B cell (primary cell): ENCODE data around the gene POLR2B. TPM values are rescaled to one million over a fixed set of nuclear protein-coding genes. Genes with fewer than 3 reads are reported as not detected.

Source experiments
- ATAC-seq: fragments of 200-7000 bp; cut with Tn5 transposase; one replicate; pipeline ENCODE4 v1.10.0; 2021; ENCODE audit warnings: low read depth, mild to moderate bottlenecking, moderate number of reproducible peaks, moderate library complexity
- CTCF ChIA-PET: fragments of 350-600 bp; sonication (Branson Sonifier 250); formaldehyde crosslinking; loops from one replicate; lab custom pipeline; 2021; ENCODE audit warnings: antibody characterized with exemption, inconsistent platforms; lab: Charles Lee
- POLR2A ChIA-PET: fragments of 350-600 bp; sonication (Branson Sonifier 250); formaldehyde crosslinking; loops from one replicate; lab custom pipeline; 2021; ENCODE audit warnings: antibody characterized with exemption; lab: Charles Lee
- DNase-seq: peaks from one replicate; pipeline ENCODE4 v3.0.0; 2013
- H2AFZ ChIP-seq: 2 replicates; pipeline ENCODE4 v1.6.1; 2012; ENCODE audit warnings: mild to moderate bottlenecking, low read depth, low read length; ENCODE audit not compliant: insufficient read depth, poor library complexity, severe bottlenecking
- H3K27ac ChIP-seq, 2 donors: 1 replicate in 1 of 2; 2 replicates in 1 of 2; pipeline ENCODE4 v1.5.1; 2012 to 2013; ENCODE audit warnings: low read length in 2 of 2, mild to moderate bottlenecking in 2 of 2, moderate library complexity in 1 of 2
- H3K27me3 ChIP-seq, 4 experiments: fragments of 200-600 bp in 1 of 4; sonication (generic) in 1 of 4; replicated peaks in 1 of 4; 1 replicate in 2 of 4; 2 replicates in 2 of 4; pipeline versions ENCODE4 v1.6.1 to v1.7.0; 2013 to 2016; ENCODE audit warnings: low read length in 3 of 4, mild to moderate bottlenecking in 2 of 4, mixed read lengths in 1 of 4, moderate library complexity in 1 of 4; ENCODE audit not compliant: insufficient read depth in 4 of 4, control insufficient read depth in 3 of 4; ENCODE audit errors: control extremely low read depth in 1 of 4
- H3K36me3 ChIP-seq, 2 experiments: replicated peaks in 1 of 2; 1 replicate in 1 of 2; 2 replicates in 1 of 2; pipeline versions ENCODE4 v1.6.1 to v1.7.1; 2013; ENCODE audit warnings: low read length in 1 of 2; ENCODE audit not compliant: insufficient read depth in 2 of 2, control insufficient read depth in 1 of 2; ENCODE audit errors: control extremely low read depth in 1 of 2, extremely low read depth in 1 of 2
- H3K4me1 ChIP-seq, 2 donors: fragments of 200-600 bp in 1 of 2; sonication (generic) in 1 of 2; 1 replicate in 1 of 2; 2 replicates in 1 of 2; pipeline versions ENCODE4 v1.5.1 to v1.6.1; 2013 to 2017; ENCODE audit warnings: low read length in 2 of 2; ENCODE audit not compliant: control insufficient read depth in 2 of 2, insufficient read depth in 2 of 2
- H3K4me2 ChIP-seq: replicated peaks from 2 replicates; pipeline ENCODE3; 2012; ENCODE audit warnings: mild to moderate bottlenecking, low read depth, low read length; ENCODE audit not compliant: poor library complexity, severe bottlenecking
- H3K4me3 ChIP-seq, 5 experiments: fragments of 200-600 bp in 1 of 5; sonication (generic) in 1 of 5; 1 replicate in 3 of 5; 2 replicates in 2 of 5; pipeline versions ENCODE4 v1.5.1 to v1.7.0; 2011 to 2016; ENCODE audit warnings: low read length in 4 of 5, mild to moderate bottlenecking in 4 of 5, low read depth in 2 of 5, control low read depth in 1 of 5, moderate library complexity in 1 of 5; ENCODE audit not compliant: insufficient read depth in 1 of 5; ENCODE audit errors: control extremely low read depth in 1 of 5, extremely low read depth in 1 of 5
- H3K79me2 ChIP-seq: fragments of 200-600 bp; sonication (generic); one replicate; pipeline ENCODE4 v1.6.0; 2016; ENCODE audit warnings: low read length; ENCODE audit not compliant: control insufficient read depth, insufficient read depth
- H3K9ac ChIP-seq: fragments of 200-600 bp; sonication (generic); 2 replicates; pipeline ENCODE4 v1.6.1; 2017; ENCODE audit warnings: mild to moderate bottlenecking, low read length, moderate library complexity
- H3K9me3 ChIP-seq, 3 donors: one replicate each; pipeline versions ENCODE4 v1.6.1 to v1.7.1; 2013; ENCODE audit warnings: low read length in 2 of 3; ENCODE audit not compliant: control insufficient read depth in 2 of 3, insufficient read depth in 1 of 3; ENCODE audit errors: control extremely low read depth in 1 of 3
- H4K20me1 ChIP-seq: 2 replicates; pipeline ENCODE4 v1.6.0; 2012; ENCODE audit warnings: mild to moderate bottlenecking, low read length; ENCODE audit not compliant: insufficient read depth, control insufficient read depth, poor library complexity, severe bottlenecking
- H3K27ac Mint-ChIP-seq: one replicate; pipeline ENCODE4 v1.8.0; 2021; ENCODE audit warnings: mixed read lengths
- H3K27me3 Mint-ChIP-seq: one replicate; pipeline ENCODE4 v1.8.0; 2021; ENCODE audit warnings: mixed read lengths
- H3K4me1 Mint-ChIP-seq: one replicate; pipeline ENCODE4 v1.8.0; 2021; ENCODE audit warnings: mixed read lengths
- H3K4me3 Mint-ChIP-seq: one replicate; pipeline ENCODE4 v1.8.0; 2021; ENCODE audit warnings: mixed read lengths
- H3K9me3 Mint-ChIP-seq: one replicate; pipeline ENCODE4 v1.8.0; 2022; ENCODE audit warnings: mixed read lengths; ENCODE audit not compliant: insufficient read depth
- EZH2 ChIP-seq: IDR thresholded peaks from 2 replicates; pipeline ENCODE4 v1.6.1; 2012; ENCODE audit warnings: borderline replicate concordance, low read depth, mild to moderate bottlenecking, moderate library complexity, low read length; ENCODE audit not compliant: insufficient read depth, poor library complexity, severe bottlenecking
- WGBS: methylation state at CpG from one replicate; pipeline ENCODE4 v1.1.5; 2013; ENCODE audit warnings: missing lambda C conversion rate; ENCODE audit not compliant: insufficient coverage; 5-methylcytosine and 5-hydroxymethylcytosine counted together
- intact Hi-C: fragments of 100-400 bp; cut with micrococcal nuclease; formaldehyde crosslinking; loops from one replicate; pipeline ENCODE4 v1.10.0; 2022
- polyA plus RNA-seq: library from polyadenylated mRNA; depleted of rRNA; stranded (reverse); fragments of >200 nt; gene quantifications from 2 replicates; pipeline ENCODE4 v1.2.3, GENCODE V29; 2012
- total RNA-seq, 2 donors: library from RNA; stranded (reverse); fragments of 120-200 nt in 1 of 2; gene quantifications; 1 replicate in 1 of 2; 2 replicates in 1 of 2; pipeline versions ENCODE4 v1.2.3 to v1.2.4, GENCODE V29; 2013 to 2022
- TF ChIP-seq, protein P1 (sequence below): fragments of 200-600 bp; IDR thresholded peaks from one replicate; pipeline ENCODE4 v1.8.0; 2022; ENCODE audit warnings: antibody characterized with exemption, mild to moderate bottlenecking

The POLR2B gene
- total and polyA plus RNA-seq, 2 donors (not counting 1 experiment from before 2014, with no cell fraction given): 37.5 to 108 TPM

DNA sequence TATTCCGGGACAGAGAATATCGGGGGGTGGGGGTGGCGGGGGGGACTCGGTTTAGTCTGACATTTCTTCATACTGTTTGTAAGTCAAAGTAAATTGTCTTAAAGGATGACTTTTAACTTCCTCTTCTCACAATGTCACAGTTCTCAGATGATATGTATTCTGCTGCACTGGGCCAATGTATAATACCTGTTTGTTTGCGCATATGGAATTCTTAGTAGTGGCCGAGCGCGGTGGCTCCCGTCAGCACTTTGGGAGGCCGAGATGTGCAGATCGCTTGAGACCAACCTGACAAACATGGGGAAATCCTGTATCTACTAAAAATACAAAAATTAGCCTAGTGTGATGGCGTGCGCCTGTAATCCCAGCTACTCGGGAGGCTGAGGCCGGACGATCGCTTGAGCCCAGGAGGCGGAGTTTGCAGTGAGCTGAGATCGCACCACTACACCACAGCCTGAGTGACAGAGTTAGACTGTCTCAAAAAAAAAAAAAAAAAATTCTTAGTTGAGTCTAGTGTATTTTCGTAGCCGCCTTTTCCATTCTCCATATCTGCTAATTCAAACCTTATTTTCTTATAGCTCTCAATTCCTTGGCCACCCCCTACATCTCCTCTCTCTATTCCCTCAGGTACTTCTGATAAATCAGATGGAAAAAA, 851 bp downstream of the POLR2B start:
- H3K4me1 Mint-ChIP-seq: peaks cover 60% of the 10 kb centered on the region
- no peak for ATAC-seq
- no peaks in the 10 kb centered on the region for H3K27me3 ChIP-seq
- H3K9me3 ChIP-seq: no peaks in the 10 kb centered on the region
- H3K27ac Mint-ChIP-seq: peak overlapping the region; percentile 98
- intact Hi-C loops: loop anchor here (1.0 to 5.0 kb wide), 5 partner anchors 157 to 1582 kb away; partner anchors contain the start of genes AASDH, CLOCK, EXOC1 and SPINK2
- DNase-seq: peak; percentile 41
- POLR2A ChIA-PET: interaction anchor here (1.2 to 3.4 kb wide), 3 partner anchors 70 to 592 kb away, joined by 3 to 18 read pairs (median 10); partner anchors contain the start of genes AASDH and REST
- peak overlapping the region; percentile 74 to 95 (median 91) for H3K4me3 ChIP-seq
- CTCF ChIA-PET: interaction anchor here (0.7 to 2.6 kb wide), 5 partner anchors 12 to 143 kb away, joined by 4 to 12 read pairs (median 4); partner anchors contain the start of gene REST
- peak overlapping the region; percentile 89 for H2AFZ ChIP-seq
- H3K27me3 Mint-ChIP-seq: no peaks in the 10 kb centered on the region
- H3K9ac ChIP-seq: peak overlapping the region; percentile 88
- peaks cover 38 to 40% of the 10 kb centered on the region in 2 donors for H3K4me1 ChIP-seq
- peak overlapping the region; percentile 95 for H3K4me2 ChIP-seq
- 4% methylated on average over 5 of the region's 21 CpGs for WGBS
- peaks cover 90% of the 10 kb centered on the region for H3K79me2 ChIP-seq
- peaks cover 68% of the 10 kb centered on the region for H4K20me1 ChIP-seq
- peak overlapping the region; percentile 100 for H3K4me3 Mint-ChIP-seq
- H3K36me3 ChIP-seq: peaks cover 0 to 3% of the 10 kb centered on the region in 2 experiments
- peak overlapping the region; percentile 73 to 84 for H3K27ac ChIP-seq
- no peak for TF ChIP-seq EZH2
- TF ChIP-seq, protein P1, sequence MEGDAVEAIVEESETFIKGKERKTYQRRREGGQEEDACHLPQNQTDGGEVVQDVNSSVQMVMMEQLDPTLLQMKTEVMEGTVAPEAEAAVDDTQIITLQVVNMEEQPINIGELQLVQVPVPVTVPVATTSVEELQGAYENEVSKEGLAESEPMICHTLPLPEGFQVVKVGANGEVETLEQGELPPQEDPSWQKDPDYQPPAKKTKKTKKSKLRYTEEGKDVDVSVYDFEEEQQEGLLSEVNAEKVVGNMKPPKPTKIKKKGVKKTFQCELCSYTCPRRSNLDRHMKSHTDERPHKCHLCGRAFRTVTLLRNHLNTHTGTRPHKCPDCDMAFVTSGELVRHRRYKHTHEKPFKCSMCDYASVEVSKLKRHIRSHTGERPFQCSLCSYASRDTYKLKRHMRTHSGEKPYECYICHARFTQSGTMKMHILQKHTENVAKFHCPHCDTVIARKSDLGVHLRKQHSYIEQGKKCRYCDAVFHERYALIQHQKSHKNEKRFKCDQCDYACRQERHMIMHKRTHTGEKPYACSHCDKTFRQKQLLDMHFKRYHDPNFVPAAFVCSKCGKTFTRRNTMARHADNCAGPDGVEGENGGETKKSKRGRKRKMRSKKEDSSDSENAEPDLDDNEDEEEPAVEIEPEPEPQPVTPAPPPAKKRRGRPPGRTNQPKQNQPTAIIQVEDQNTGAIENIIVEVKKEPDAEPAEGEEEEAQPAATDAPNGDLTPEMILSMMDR: no peak
- H3K9me3 Mint-ChIP-seq: no peaks in the 10 kb centered on the region

DNA sequence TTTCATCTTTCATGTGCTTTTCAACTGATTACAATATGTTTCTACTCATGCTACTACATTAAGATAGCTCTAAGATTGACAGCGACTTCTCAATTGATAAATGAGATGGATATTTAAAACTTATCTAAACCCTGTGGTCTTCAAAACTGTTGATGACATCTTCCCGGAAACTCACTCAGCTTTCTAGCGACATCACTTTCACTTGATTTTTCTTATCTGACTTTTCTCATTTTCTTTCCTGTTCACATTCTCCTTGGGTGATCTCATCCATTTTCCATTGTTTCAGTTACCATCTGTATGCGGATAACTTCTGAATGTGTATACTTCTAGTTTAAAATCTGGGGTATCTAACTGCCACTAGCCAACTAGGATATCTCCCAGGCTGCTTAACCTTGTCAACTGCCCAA, 3.1 kb downstream of the POLR2B start:
- DNase-seq (no peak), ATAC-seq (no peak)
- Mint-ChIP-seq H3K9me3 (no peaks in the 10 kb centered on the region), H3K27me3 (no peaks in the 10 kb centered on the region), H3K4me1 (peaks cover 55% of the 10 kb centered on the region), H3K4me3 (peak overlapping the region; percentile 1), H3K27ac (no peak overlapping the region)
- intact Hi-C loops: no loop called here
- H3K79me2 ChIP-seq: peaks cover 89% of the 10 kb centered on the region
- H3K9me3 ChIP-seq: no peaks in the 10 kb centered on the region
- H3K4me3 ChIP-seq: no peak overlapping the region
- no peak overlapping the region for H2AFZ ChIP-seq
- H3K27me3 ChIP-seq: no peaks in the 10 kb centered on the region
- H3K9ac ChIP-seq: no peak overlapping the region
- peaks cover 18 to 30% of the 10 kb centered on the region in 2 donors for H3K4me1 ChIP-seq
- peak overlapping the region; percentile 17 for H3K4me2 ChIP-seq
- H4K20me1 ChIP-seq: peaks cover 68% of the 10 kb centered on the region
- H3K36me3 ChIP-seq: peaks cover 0 to 12% of the 10 kb centered on the region in 2 experiments
- CTCF ChIA-PET: no interaction called here
- POLR2A ChIA-PET: no interaction called here
- TF ChIP-seq, protein P1: no peak
- no peak for TF ChIP-seq EZH2
- WGBS: 85% methylated on average over 2 of the region's 4 CpGs
- peak overlapping the region in 1 of 2 donors; percentile 31 for H3K27ac ChIP-seq
